Nephron progenitor cell (in vitro differentiated cells): ENCODE measurements around the gene YAP1.
A peak's percentile ranks its signal among the peaks of the same experiment; 100 is the strongest.

Source experiments
- DNase-seq: peaks from one replicate; pipeline ENCODE4 v3.0.0; 2021
- H3K27ac Mint-ChIP-seq: 2 replicates; pipeline ENCODE4 v1.8.0; 2021; ENCODE audit warnings: mild to moderate bottlenecking, moderate library complexity, mixed read lengths
- H3K27me3 Mint-ChIP-seq: 2 replicates; pipeline ENCODE4 v1.8.0; 2021; ENCODE audit warnings: mild to moderate bottlenecking, low read depth, mixed read lengths; ENCODE audit not compliant: poor library complexity
- H3K36me3 Mint-ChIP-seq: 2 replicates; pipeline ENCODE4 v1.8.0; 2021; ENCODE audit warnings: low read depth, mixed read lengths
- H3K4me1 Mint-ChIP-seq: 2 replicates; pipeline ENCODE4 v1.8.0; 2021; ENCODE audit warnings: mixed read lengths
- H3K4me3 Mint-ChIP-seq: 2 replicates; pipeline ENCODE4 v1.8.0; 2021; ENCODE audit warnings: mild to moderate bottlenecking, moderate library complexity, mixed read lengths
- H3K9me3 Mint-ChIP-seq: 2 replicates; pipeline ENCODE4 v1.8.0; 2021; ENCODE audit warnings: mild to moderate bottlenecking, moderate library complexity, mixed read lengths
- TF ChIP-seq, protein P1 (sequence below): fragments of 200-600 bp; sonication (generic); IDR thresholded peaks from 2 replicates; pipeline ENCODE4 v1.5.0; 2021; ENCODE audit warnings: antibody characterized with exemption

The YAP1 gene

DNA sequence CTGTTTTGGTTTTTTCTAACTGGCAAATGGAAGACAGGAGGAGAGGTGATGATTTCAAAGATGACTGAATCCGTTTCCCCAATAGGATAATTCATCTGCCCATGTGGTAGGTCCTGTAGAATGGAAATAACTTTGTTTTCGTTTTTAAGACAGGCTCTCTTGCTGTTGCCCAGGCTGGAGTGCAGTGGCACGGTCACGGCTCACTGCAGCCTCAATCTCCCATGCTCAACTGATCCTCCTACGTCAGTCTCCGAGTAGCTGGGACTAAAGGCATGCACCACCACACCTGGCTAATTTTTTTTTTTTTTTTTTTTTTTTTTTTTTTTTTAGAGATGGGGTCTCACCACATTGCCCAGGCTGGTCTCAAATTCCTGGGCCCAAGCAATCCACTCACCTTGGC, 129.7 kb downstream of the YAP1 start:
- Mint-ChIP-seq H3K27ac (no peak overlapping the region), H3K4me3 (no peak overlapping the region), H3K27me3 (peaks cover 2% of the 10 kb centered on the region), H3K9me3 (peaks cover 4% of the 10 kb centered on the region), H3K36me3 (peaks cover 16% of the 10 kb centered on the region), H3K4me1 (peaks cover 38% of the 10 kb centered on the region)
- TF ChIP-seq, protein P1, sequence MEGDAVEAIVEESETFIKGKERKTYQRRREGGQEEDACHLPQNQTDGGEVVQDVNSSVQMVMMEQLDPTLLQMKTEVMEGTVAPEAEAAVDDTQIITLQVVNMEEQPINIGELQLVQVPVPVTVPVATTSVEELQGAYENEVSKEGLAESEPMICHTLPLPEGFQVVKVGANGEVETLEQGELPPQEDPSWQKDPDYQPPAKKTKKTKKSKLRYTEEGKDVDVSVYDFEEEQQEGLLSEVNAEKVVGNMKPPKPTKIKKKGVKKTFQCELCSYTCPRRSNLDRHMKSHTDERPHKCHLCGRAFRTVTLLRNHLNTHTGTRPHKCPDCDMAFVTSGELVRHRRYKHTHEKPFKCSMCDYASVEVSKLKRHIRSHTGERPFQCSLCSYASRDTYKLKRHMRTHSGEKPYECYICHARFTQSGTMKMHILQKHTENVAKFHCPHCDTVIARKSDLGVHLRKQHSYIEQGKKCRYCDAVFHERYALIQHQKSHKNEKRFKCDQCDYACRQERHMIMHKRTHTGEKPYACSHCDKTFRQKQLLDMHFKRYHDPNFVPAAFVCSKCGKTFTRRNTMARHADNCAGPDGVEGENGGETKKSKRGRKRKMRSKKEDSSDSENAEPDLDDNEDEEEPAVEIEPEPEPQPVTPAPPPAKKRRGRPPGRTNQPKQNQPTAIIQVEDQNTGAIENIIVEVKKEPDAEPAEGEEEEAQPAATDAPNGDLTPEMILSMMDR: no peak
- no peak for DNase-seq

DNA sequence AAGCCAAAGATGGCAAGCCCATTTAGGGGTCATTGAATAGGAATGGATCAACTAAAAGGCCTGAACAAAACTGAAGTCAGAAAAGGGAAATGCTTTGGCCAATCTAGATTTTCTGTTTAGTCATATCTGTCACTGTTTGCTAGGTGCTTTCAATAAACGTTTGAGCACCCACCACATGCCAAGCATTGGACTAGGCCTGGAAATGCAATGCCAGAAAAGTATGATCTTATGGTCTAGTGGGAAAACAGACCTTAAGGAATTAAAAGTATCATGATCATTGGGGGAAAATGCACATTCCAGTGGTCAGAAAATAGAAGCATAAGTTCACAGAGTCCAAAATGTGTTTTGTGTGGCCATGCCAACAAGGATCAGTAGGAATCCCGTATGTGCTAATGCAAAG, 130.3 kb downstream of the YAP1 start:
- no peak overlapping the region for H3K27ac Mint-ChIP-seq

DNA sequence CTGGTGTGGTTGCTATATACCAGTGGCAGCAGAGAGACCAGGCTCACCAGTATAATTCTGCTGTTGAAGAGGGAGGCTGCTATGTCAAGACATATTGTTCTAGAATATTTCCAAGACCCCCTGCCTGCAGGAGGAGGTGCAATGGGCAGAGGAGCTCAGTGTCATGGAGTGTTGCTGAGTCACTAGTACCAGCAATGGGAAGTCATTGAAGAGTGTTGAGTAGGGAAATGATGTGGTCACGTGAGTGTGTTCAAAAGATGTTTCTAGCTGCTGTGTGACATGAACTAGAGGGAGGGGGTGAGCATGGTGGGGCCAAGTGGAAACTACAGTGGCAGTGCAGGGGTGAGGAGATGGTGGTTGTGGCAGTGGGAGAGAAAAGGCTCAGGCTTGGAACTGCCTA, 130.8 kb downstream of the YAP1 start:
- DNase-seq: no peak
- Mint-ChIP-seq H3K27me3 (peaks cover 2% of the 10 kb centered on the region), H3K4me3 (no peak overlapping the region), H3K27ac (peak overlapping the region; percentile 7), H3K4me1 (peaks cover 30% of the 10 kb centered on the region), H3K36me3 (peaks cover 14% of the 10 kb centered on the region), H3K9me3 (peaks cover 4% of the 10 kb centered on the region)
- TF ChIP-seq, protein P1: no peak

More for the DNA sequence above, 130.3 kb downstream of the YAP1 start:
- Mint-ChIP-seq H3K36me3 (peaks cover 14% of the 10 kb centered on the region), H3K27me3 (peaks cover 2% of the 10 kb centered on the region), H3K4me3 (no peak overlapping the region), H3K4me1 (peaks cover 32% of the 10 kb centered on the region), H3K9me3 (peaks cover 4% of the 10 kb centered on the region)
- DNase-seq: no peak
- TF ChIP-seq, protein P1: no peak

DNA sequence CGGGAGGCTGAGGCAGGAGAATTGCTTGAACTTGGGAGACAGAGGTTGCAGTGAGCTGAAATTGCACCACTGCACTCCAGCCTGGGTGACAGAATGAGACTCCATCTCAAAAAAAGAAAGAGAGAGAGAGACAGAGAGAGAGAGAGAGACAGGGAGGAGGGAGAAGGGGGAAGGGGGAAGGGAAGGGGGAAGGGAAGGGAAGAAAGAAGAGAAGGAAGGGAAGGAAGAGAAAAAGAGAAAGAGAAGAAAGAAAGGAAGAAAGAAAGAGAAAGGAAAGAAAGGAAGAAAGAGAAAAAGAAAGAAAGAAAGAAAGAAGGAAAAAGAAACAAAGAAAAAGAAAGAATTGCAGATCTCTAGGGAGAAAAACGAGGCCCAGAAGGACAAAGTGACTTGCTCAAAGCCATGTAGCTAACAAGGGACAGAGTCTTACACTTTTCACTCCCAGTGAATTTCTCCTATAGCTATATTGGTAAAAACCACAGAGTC, 133.2 kb downstream of the YAP1 start:
- H3K9me3 Mint-ChIP-seq: peaks cover 7% of the 10 kb centered on the region
- no peak overlapping the region for H3K4me3 Mint-ChIP-seq
- H3K36me3 Mint-ChIP-seq: peaks cover 10% of the 10 kb centered on the region
- no peak for DNase-seq
- peaks cover 14% of the 10 kb centered on the region for H3K4me1 Mint-ChIP-seq
- no peak overlapping the region for H3K27ac Mint-ChIP-seq
- TF ChIP-seq, protein P1: no peak
- peaks cover 2% of the 10 kb centered on the region for H3K27me3 Mint-ChIP-seq

- Mint-ChIP-seq H3K36me3 (peaks cover under 1% of the 10 kb centered on the region), H3K27ac (no peak overlapping the region), H3K9me3 (peaks cover 4% of the 10 kb centered on the region), H3K27me3 (peaks cover 2% of the 10 kb centered on the region), H3K4me3 (no peak overlapping the region), H3K4me1 (peaks cover 8% of the 10 kb centered on the region)
- TF ChIP-seq, protein P1: no peak
- DNase-seq: no peak
These were observed 134.6 kb downstream of the YAP1 start for GRCh38 chr11:102244681-102245409.

GRCh38 chr11:102251423-102251822, 141.2 kb downstream of the YAP1 start:
- no peak for DNase-seq
- Mint-ChIP-seq H3K36me3 (no peaks in the 10 kb centered on the region), H3K27me3 (no peaks in the 10 kb centered on the region), H3K4me1 (peaks cover 18% of the 10 kb centered on the region), H3K9me3 (peaks cover 4% of the 10 kb centered on the region), H3K27ac (peak overlapping the region; percentile 82), H3K4me3 (no peak overlapping the region)
- TF ChIP-seq, protein P1: no peak
